GM18951 (cell line): Measurements from ENCODE around the gene OLA1.

Experiments
- POLR2A ChIP-seq: IDR thresholded peaks from 4 replicates; pipeline ENCODE4 v1.6.1; 2011; ENCODE audit warnings: mild to moderate bottlenecking; ENCODE audit not compliant: insufficient read length, insufficient read depth; ENCODE audit errors: extremely low read depth
- in situ Hi-C: fragments of 300-500 bp; cut with MboI; formaldehyde crosslinking; loops from one replicate; pipeline ENCODE4 v1.12.0; 2022; ENCODE audit warnings: low sequenced_read_pairs, mixed read lengths, inconsistent platforms; ENCODE audit not compliant: unreplicated experiment

OLA1 gene

GRCh38 chr2:174094542-174094941 lies 153.8 kb downstream of the OLA1 start:
- TF ChIP-seq POLR2A, result no peak
- in situ Hi-C loops, result no loop called here

DNA sequence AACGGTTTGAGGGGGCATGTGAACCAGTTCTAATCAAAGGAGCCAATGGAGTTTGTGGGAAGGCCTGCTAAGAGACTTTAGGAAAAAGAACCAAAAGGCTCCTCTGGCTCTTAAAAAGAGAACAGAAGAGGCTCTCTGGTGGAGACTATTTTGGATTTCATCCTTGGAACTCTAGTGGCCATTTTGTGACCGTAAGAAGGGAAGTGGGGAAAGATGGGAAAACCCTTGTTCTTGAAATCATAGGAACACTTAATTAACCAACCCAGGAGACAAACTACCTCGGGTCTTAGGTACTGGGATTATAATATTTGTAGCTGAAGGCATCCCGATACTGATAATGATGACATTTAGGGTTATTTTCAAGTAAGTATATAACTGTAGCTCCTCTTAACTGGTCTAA lies 157.9 kb downstream of the OLA1 start:
- no peak for TF ChIP-seq POLR2A
- in situ Hi-C loops, result no loop called here

DNA sequence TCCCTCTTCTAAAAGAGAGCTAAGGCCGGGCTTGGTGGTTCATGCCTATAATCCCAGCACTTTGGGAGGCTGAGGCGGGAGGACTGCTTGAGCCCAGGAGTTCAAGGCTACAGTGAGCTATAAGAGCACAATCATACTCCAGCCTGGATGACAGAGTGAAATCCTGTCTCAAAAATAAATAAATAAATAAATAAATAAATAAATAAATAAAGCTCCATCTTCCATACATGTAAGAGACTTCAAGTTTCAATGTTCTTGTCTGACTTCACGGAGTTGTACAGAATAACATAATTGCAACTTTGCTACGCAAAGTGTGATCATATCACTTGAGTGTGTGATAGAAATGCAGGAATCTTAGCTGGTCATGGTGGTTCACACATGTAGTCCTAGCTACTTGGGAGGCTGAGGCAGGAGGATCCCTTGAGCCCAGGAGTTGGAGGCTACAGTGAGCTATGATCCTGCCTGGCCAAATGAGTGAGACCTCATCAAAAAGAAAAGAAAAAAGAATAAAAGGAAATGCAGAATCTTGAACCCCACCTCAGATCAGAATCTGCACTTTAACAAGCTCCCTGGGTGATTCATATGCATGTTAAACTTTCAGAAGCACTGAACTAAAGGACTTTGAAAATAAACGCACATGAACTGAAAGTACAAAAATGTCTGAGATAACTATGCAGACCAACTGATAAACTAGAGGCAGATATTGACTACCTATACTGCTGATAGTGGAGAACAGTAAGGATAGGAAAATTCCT lies 159.4 kb downstream of the OLA1 start:
- in situ Hi-C loops, result no loop called here
- no peak for TF ChIP-seq POLR2A

GRCh38 chr2:174086708-174087107 lies 161.6 kb downstream of the OLA1 start:
- no peak for TF ChIP-seq POLR2A
- in situ Hi-C loops, result no loop called here

- in situ Hi-C loops, result no loop called here
- TF ChIP-seq POLR2A, result no peak
These were observed 162.6 kb downstream of the OLA1 start for GRCh38 chr2:174085781-174086180.

- TF ChIP-seq POLR2A, result no peak
These were observed 164.4 kb downstream of the OLA1 start for GRCh38 chr2:174083843-174084458.

GRCh38 chr2:174080672-174081121 lies 167.6 kb downstream of the OLA1 start:
- in situ Hi-C loops, result no loop called here
- TF ChIP-seq POLR2A, result no peak

More at GRCh38 chr2:174083843-174084458, 164.4 kb downstream of the OLA1 start:
- in situ Hi-C loops, result no loop called here

DNA sequence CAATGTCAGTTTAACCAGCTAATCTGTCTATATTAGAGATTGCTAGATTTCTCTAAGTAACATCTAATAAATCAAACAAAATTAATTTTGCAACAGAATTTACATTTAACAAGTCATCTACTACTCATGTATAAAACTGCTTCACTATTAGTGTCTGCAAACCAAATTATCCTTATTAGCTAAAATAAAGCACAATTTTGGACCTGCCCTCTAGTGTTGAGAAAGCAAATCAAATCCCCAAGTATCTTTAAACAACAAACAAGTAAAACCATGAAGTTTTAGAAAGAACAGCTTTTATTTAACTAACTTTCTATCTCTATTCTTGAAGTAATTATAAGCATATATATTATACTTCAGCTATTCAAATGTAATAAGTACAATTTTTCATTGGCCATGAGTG lies 170.1 kb downstream of the OLA1 start:
- no peak for TF ChIP-seq POLR2A
- in situ Hi-C loops, result no loop called here

DNA sequence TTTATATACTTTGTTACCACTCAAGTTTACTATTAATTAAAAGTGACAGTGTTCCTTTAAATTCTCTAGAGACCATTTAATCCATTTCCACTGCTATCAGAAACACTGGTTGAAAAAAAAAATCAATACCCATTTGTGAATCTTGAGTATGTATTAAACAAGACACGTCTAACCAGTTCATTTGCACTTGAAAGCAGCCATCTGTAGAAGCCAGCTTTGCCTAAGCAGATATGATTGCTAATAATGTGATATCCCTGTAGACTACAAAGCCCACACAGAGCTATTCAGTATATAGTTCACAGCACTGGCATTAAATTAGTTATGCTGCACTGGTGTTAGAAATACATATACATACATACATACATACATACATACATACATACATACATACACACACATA lies 171.4 kb downstream of the OLA1 start:
- in situ Hi-C loops, result no loop called here
- TF ChIP-seq POLR2A, result no peak

GRCh38 chr2:174076040-174076439 lies 172.3 kb downstream of the OLA1 start:
- in situ Hi-C loops, result no loop called here
- TF ChIP-seq POLR2A, result no peak

DNA sequence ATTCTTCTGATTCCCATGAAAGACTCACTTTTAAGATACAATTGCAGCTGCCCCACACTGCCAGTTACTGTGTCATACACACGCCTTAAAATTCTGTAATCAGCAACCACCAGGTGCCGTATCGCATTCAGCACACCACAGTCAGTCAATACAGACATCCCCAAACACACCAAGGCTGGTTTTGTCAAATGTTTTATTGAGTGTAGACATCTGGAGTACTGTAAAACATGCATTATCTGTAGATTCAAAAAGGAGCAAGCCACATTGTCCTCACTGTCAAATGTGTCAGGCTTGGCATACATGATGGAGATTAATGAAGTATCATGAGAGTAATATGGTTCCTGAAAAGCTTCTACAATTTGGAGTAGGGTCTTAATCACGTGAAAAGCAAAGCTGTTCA lies 173.5 kb downstream of the OLA1 start:
- no peak for TF ChIP-seq POLR2A
- in situ Hi-C loops, result no loop called here

DNA sequence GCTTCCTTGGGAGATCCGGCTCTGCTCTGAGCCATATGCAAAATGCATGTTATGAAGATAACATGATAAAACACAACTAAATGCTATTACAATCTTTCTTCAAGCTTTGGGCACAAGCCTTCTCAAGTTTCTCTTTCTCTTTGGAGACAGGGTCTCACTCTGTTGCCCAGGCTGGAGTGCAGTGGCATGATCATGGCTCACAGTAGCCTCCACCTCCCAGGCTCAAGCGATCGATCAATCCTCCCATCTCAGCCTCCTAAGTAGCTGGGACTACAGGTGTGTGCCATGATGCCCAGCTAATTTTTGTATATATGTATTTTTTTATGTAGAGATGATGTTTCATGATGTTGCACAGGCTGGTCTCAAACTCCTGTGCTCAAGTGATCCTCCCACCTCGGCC lies 175.5 kb downstream of the OLA1 start:
- in situ Hi-C loops, result no loop called here
- no peak for TF ChIP-seq POLR2A

DNA sequence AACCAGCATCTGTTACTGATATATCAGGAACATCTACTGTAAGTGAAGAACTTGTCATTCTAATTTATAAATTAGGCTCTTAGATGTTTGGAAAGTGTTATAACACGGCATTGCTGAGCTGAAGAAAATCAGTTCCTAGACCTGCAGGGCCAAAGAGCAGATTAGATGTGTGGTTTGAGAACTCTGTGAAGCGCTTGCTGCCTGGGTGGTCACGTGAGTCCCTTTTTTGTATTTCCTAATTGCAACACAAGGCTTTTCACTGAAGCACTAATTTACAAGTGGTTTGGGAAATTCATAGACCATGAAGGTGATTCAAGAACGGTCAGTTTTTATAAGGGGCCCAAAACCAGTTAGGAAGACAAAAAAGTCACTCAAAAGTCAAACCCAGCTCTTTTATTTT lies 176.3 kb downstream of the OLA1 start:
- no peak for TF ChIP-seq POLR2A
- in situ Hi-C loops, result no loop called here

GRCh38 chr2:174071321-174071720 lies 177.0 kb downstream of the OLA1 start:
- in situ Hi-C loops, result no loop called here
- TF ChIP-seq POLR2A, result no peak
